Skin of body (tissue), 3 donors: ENCODE results near the gene PEAR1. TPM values are rescaled to one million over a fixed set of nuclear protein-coding genes. Genes with fewer than 3 reads are reported as not detected.

Experiments used
- DNase-seq: peaks from one replicate; lab custom pipeline; 2025; lab: John Stamatoyannopoulos, UW
- small RNA-seq: library from RNA; depleted of rRNA; stranded (forward); fragments of <200 nt; gene quantifications from one replicate; pipeline ENCODE3, GENCODE V24; 2014; ENCODE audit warnings: low replicate concordance
- total RNA-seq: library from RNA; depleted of rRNA; stranded (reverse); fragments of >200 nt; gene quantifications from one replicate; pipeline ENCODE4 v1.2.3, GENCODE V29; 2014

PEAR1 gene
- total RNA-seq, 1 donor from 2014 or later = 5.5 TPM

DNA sequence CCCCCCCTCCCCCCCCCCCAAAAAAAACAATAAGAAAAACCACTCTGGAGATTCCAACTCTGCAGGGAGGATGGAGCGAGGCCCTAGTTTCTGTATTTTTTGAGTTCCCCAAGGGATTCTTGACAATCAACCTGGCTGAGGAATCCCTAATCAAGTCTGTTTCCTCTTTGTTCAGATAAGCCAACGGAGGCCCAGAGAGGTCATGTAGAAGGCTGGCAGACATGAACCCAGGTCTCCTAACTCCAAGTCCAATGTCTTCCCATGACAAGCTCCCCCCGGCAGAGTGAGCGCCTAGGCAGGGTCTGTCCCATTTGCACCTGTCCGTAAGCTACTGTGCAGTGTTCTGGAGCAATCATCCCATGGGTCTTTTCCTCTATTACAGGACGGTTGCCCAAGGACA, 66.4 kb downstream of the PEAR1 start:
- DNase-seq = no peak

DNA sequence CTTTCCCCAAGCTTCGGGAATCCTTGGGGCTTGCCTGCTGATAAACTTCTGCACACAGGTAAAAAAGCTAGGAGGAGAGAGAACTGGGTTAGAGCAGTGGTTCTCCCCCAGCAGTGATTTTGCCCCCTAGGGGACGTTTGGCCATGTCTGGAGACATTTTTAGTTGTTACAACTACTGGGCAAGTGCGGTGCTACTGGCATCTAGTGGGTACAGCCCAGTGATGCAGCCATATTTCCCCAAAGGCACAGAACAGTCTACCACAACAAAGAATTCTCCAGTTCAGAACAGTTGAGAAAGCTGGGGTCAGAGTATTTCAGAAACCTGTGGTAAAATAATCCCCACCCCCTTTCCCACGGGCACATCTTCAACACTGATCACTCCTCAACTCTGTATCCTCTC, 68.2 kb downstream of the PEAR1 start:
- DNase-seq = no peak

DNA sequence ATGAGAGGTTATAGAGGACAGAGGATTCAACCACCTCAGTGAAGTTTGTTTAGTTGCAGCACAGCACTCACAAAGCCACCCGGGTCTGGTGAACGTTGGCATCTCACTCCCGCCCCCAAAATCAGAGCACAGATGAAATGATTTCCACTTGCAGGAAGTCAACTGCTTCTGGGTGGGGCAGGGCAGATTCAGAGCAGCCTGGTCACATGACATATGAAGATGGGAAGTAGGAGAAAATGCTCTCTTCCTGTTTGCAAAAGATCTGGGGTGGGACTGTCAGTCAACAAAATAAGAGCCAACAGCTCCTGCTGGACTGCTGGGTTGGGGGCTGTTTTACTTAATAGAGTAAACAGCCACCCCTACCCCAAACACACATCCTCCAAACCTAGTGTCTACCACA, 70.1 kb downstream of the PEAR1 start:
- DNase-seq = no peak

GRCh38 chr1:156964441-156964840, 70.9 kb downstream of the PEAR1 start:
- no peak for DNase-seq

Small RNA genes within 50 kb of the gene (small RNA-seq; reads per million reads assigned to genes)
- gene MIR765 = not detected

Other genes starting within 250 kb of the PEAR1 start
- gene NES, start 216.3 kb upstream of the PEAR1 start, total RNA-seq = 54.7 TPM
- 72.5 TPM for gene CRABP2, start 188.1 kb upstream of the PEAR1 start, total RNA-seq
- gene METTL25B, start 165.2 kb upstream of the PEAR1 start, total RNA-seq = 13.1 TPM
- gene ISG20L2, start 165.0 kb upstream of the PEAR1 start, total RNA-seq = 6.6 TPM
- gene MRPL24, start 152.6 kb upstream of the PEAR1 start, total RNA-seq = 35.5 TPM
- 89.2 TPM for gene HDGF, start 142.0 kb upstream of the PEAR1 start, total RNA-seq
- gene PRCC, start 126.2 kb upstream of the PEAR1 start, total RNA-seq = 25.8 TPM
- 0.89 TPM for gene SH2D2A, start 76.9 kb upstream of the PEAR1 start, total RNA-seq
- under 0.01 TPM for gene INSRR, start 34.6 kb upstream of the PEAR1 start, total RNA-seq
- 0.20 TPM for gene NTRK1, start 32.9 kb upstream of the PEAR1 start, total RNA-seq
- gene LRRC71, start 26.9 kb downstream of the PEAR1 start, total RNA-seq = 0.20 TPM
- 26.6 TPM for gene ARHGEF11, start 152.0 kb downstream of the PEAR1 start, total RNA-seq
- gene ETV3L, start 206.1 kb downstream of the PEAR1 start, total RNA-seq = not detected
- gene ETV3, start 244.7 kb downstream of the PEAR1 start, total RNA-seq = 40.2 TPM